Measurements from ENCODE around the gene NFATC2. TPM values are rescaled to one million over a fixed set of nuclear protein-coding genes. Genes with fewer than 3 reads are reported as not detected.

NFATC2 gene
- total RNA-seq, 1 experiment from 2014 or later: 15.8 TPM

- H3K27me3 Mint-ChIP-seq (ENCODE audit: unreplicated experiment): peaks cover 43% of the 10 kb centered on the region
- intact Hi-C loops (cut with micrococcal nuclease; ENCODE audit: unreplicated experiment): no loop called here
- no peak overlapping the region for H3K4me3 Mint-ChIP-seq (ENCODE audit: low read depth, unreplicated experiment)
- H3K36me3 Mint-ChIP-seq (ENCODE audit: insufficient read depth, unreplicated experiment): no peaks in the 10 kb centered on the region
- TF ChIP-seq CTCF (IDR thresholded peaks at IDR 0.05; ENCODE audit: unreplicated experiment): no peak
- H3K27ac Mint-ChIP-seq (ENCODE audit: unreplicated experiment): no peak overlapping the region
- no TSS peak for BruUV-seq (replicated peaks)
- no peaks in the 10 kb centered on the region for H3K9me3 Mint-ChIP-seq (ENCODE audit: low read depth, unreplicated experiment)
- CTCF ChIA-PET: no interaction called here
- H3K4me1 Mint-ChIP-seq (ENCODE audit: low read depth, unreplicated experiment): peaks cover 7% of the 10 kb centered on the region
- no peak for DNase-seq
Measured at GRCh38 chr20:51369503-51369902, 173.0 kb downstream of the NFATC2 start.

GRCh38 chr20:51368461-51369211, 173.9 kb downstream of the NFATC2 start:
- H3K27ac Mint-ChIP-seq (ENCODE audit: unreplicated experiment): no peak overlapping the region
- no peak overlapping the region for H3K4me3 Mint-ChIP-seq (ENCODE audit: low read depth, unreplicated experiment)
- CTCF ChIA-PET: no interaction called here
- peaks cover 35% of the 10 kb centered on the region for H3K27me3 Mint-ChIP-seq (ENCODE audit: unreplicated experiment)
- intact Hi-C loops (cut with micrococcal nuclease; ENCODE audit: unreplicated experiment): no loop called here
- H3K4me1 Mint-ChIP-seq (ENCODE audit: low read depth, unreplicated experiment): peaks cover 7% of the 10 kb centered on the region
- no peaks in the 10 kb centered on the region for H3K36me3 Mint-ChIP-seq (ENCODE audit: insufficient read depth, unreplicated experiment)
- H3K9me3 Mint-ChIP-seq (ENCODE audit: low read depth, unreplicated experiment): no peaks in the 10 kb centered on the region
- no peak for DNase-seq
- TF ChIP-seq CTCF (IDR thresholded peaks at IDR 0.05; ENCODE audit: unreplicated experiment): no peak
- no TSS peak for BruUV-seq (replicated peaks)

GRCh38 chr20:51366155-51366886, 176.2 kb downstream of the NFATC2 start:
- intact Hi-C loops (cut with micrococcal nuclease; ENCODE audit: unreplicated experiment): no loop called here
- Mint-ChIP-seq H3K9me3 (ENCODE audit: low read depth, unreplicated experiment) (no peaks in the 10 kb centered on the region), H3K36me3 (ENCODE audit: insufficient read depth, unreplicated experiment) (no peaks in the 10 kb centered on the region), H3K4me1 (ENCODE audit: low read depth, unreplicated experiment) (peaks cover 7% of the 10 kb centered on the region), H3K4me3 (ENCODE audit: low read depth, unreplicated experiment) (no peak overlapping the region), H3K27ac (ENCODE audit: unreplicated experiment) (no peak overlapping the region), H3K27me3 (ENCODE audit: unreplicated experiment) (peaks cover 49% of the 10 kb centered on the region)
- BruUV-seq (replicated peaks): no TSS peak
- CTCF ChIA-PET: interaction anchor here (1.9 kb wide), 1 partner anchor 379 kb away, joined by 6 read pairs; no protein-coding TSS in a partner anchor
- no peak for TF ChIP-seq CTCF (IDR thresholded peaks at IDR 0.05; ENCODE audit: unreplicated experiment)
- DNase-seq: peak; percentile 36

GRCh38 chr20:51365670-51366069, 176.8 kb downstream of the NFATC2 start:
- no peak for TF ChIP-seq CTCF (IDR thresholded peaks at IDR 0.05; ENCODE audit: unreplicated experiment)
- CTCF ChIA-PET: no interaction called here
- Mint-ChIP-seq H3K4me1 (ENCODE audit: low read depth, unreplicated experiment) (peaks cover 7% of the 10 kb centered on the region), H3K36me3 (ENCODE audit: insufficient read depth, unreplicated experiment) (no peaks in the 10 kb centered on the region), H3K27me3 (ENCODE audit: unreplicated experiment) (peaks cover 49% of the 10 kb centered on the region), H3K27ac (ENCODE audit: unreplicated experiment) (no peak overlapping the region), H3K4me3 (ENCODE audit: low read depth, unreplicated experiment) (no peak overlapping the region), H3K9me3 (ENCODE audit: low read depth, unreplicated experiment) (no peaks in the 10 kb centered on the region)
- DNase-seq: no peak
- intact Hi-C loops (cut with micrococcal nuclease; ENCODE audit: unreplicated experiment): no loop called here
- BruUV-seq (replicated peaks): no TSS peak
